Measurements from ENCODE around the gene FAM13A.

DNA sequence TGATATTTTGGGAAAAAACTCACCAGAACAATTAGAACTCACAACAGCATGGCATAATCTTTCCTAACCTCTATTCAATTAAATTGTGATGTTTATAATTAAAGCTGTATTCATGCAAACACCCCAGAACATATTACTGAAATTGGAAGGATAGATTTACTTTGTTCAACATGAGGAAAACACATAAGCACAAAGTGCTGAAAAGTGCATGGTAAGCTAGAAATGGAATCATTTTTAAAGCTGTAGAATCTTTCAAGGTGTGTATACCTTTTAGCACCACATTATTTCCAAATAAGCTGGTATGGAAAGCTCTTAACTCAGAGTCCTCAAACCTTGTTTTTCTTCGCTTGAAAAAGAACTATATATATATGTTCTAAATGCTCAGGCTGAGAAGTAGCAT lies 268.6 kb downstream of the FAM13A start:
- TF ChIP-seq EZH2 (IDR thresholded peaks at IDR 0.05; ENCODE audit: insufficient read depth, poor library complexity, severe bottlenecking) (no peak), EZH2phosphoT487 (IDR thresholded peaks at IDR 0.05; ENCODE audit: insufficient read depth, low read depth) (no peak)
